ENCODE data around the gene EIF1. TPM values are rescaled to one million over a fixed set of nuclear protein-coding genes. Genes with fewer than 3 reads are reported as not detected.
"Not testable (repeated sequence)": the region's sequence is repeated elsewhere in the genome, so short reads cannot be mapped to it uniquely, and the experiment has no call there.

EIF1 gene
- total RNA-seq, 2 experiments from 2014 or later, result 869 to 977 TPM

DNA sequence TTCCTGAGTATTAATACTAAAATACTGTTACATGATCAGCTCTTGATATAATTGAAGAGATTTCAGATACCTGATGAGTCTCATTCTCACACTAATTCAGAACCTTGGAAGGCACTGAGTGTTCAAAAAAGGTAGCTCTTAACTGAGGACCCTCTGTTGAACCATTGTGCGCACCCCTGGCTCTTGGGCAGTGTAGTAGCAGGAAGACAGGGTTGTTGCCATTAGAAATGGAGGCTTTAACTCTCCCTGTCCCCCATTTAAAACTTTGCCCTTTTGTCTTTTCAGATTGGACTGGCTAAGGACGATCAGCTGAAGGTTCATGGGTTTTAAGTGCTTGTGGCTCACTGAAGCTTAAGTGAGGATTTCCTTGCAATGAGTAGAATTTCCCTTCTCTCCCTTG, 1.8 kb downstream of the EIF1 start:
- DNase-seq (no peak), ATAC-seq (no peak)
- Mint-ChIP-seq H3K9me3 (ENCODE audit: low read depth) (no peaks in the 10 kb centered on the region), H3K4me3 (peak overlapping the region; percentile 97), H3K27me3 (no peaks in the 10 kb centered on the region), H3K27ac (peak overlapping the region; percentile 95), H3K4me1 (peaks cover 20% of the 10 kb centered on the region), H3K36me3 (ENCODE audit: low read depth) (peaks cover 44% of the 10 kb centered on the region)
- intact Hi-C loops (cut with DNase I, micrococcal nuclease), result no loop called here
- ChIA-PET POLR2A (interaction anchor here (0.6 to 7.3 kb wide), 6 partner anchors 11 to 1192 kb away, joined by 3 to 147 read pairs (median 6); partner anchors contain the start of gene ACLY), CTCF (interaction anchor here (0.6 to 6.4 kb wide), 6 partner anchors 11 to 121 kb away, joined by 3 to 64 read pairs (median 12); partner anchors contain the start of gene P3H4)

DNA sequence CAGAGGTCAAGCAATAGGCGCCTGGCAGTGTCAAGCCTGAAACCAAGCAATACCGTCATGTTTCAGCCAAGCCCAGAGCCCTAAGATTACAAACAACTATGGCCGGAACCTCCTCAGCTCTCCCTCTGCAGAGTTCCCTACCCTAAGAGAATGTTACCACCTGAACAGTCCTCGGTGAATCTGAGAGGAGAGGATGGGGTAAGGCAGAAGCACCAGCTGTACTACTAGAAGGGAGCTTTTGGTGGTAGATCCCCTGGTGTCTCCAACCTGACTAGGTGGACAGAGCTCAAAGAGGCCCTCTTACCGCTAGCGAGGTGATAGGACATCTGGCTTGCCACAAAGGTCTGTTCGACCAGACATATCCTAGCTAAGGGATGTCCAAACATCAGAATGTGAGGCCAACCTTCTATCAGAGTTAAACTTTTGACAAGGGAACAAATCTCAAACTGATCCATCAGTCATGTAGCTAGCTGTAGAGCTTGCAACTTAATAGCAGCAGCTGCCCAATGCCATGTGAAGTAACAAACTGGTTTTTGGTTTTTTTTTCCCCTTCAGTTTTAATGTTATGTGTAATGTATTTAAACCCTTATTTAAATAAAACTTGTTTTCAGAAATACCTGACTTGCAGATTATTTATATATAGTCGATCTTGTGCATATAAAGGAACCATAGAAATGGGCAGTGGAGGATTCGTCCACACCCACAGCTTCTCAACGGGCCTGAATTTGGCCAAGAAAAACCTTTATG, 2.5 kb downstream of the EIF1 start:
- ChIA-PET CTCF (interaction anchor here (0.6 to 6.4 kb wide), 6 partner anchors 12 to 234 kb away, joined by 3 to 64 read pairs (median 11); partner anchors contain the start of gene P3H4), POLR2A (interaction anchor here (0.6 to 7.3 kb wide), 8 partner anchors 12 to 1314 kb away, joined by 3 to 147 read pairs (median 4); no protein-coding TSS in a partner anchor)
- ATAC-seq (no peak), DNase-seq (no peak)
- H3K4me3 Mint-ChIP-seq, result peak overlapping the region; percentile 97
- H3K4me1 Mint-ChIP-seq, result peaks cover 24% of the 10 kb centered on the region
- H3K9me3 Mint-ChIP-seq (ENCODE audit: low read depth), result no peaks in the 10 kb centered on the region
- peaks cover 46% of the 10 kb centered on the region for H3K36me3 Mint-ChIP-seq (ENCODE audit: low read depth)
- H3K27me3 Mint-ChIP-seq, result no peaks in the 10 kb centered on the region
- H3K27ac Mint-ChIP-seq, result peak overlapping the region; percentile 95
- intact Hi-C loops (cut with DNase I, micrococcal nuclease), result no loop called here

DNA sequence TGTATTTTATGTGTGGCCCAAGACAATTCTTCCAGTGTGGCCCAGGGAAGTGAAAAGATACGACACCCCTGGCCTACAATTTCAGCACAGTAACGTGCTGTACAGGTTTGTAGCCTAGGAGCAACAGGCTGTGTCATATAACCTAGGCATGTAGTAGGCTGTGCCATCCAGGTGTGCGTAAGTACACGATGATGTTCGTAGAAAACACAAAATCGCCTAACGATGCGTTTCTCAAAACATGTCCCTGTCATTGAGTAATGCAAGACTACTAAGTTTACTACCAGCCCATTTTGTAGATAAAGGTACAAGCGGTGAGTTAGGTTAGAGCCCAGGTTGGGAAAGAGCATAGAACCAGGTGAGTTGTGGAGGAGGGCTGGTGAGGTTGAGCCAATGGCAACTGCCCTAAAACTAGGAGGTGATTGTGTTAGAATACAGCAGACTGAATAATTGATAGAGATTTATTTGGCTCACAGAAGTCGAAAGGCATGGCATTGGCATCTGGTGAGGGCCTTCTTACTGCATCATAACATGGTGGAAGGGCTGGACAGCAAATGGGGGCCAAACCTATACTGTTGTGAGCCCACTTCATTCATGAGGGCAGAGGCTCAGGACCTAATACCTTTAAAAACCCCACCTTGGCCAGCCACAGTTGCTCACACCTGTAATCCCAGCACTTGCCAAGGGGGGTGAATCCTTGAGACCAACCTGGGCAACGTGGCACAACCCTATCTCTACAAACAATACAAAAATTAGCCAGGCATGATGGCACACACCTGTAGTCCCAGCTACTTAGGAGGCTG, 4.2 kb downstream of the EIF1 start:
- ChIA-PET POLR2A (interaction anchor here (0.7 to 7.3 kb wide), 5 partner anchors 14 to 499 kb away, joined by 3 to 147 read pairs (median 6); no protein-coding TSS in a partner anchor), CTCF (interaction anchor here (0.6 to 6.4 kb wide), 7 partner anchors 13 to 1236 kb away, joined by 3 to 61 read pairs (median 4); no protein-coding TSS in a partner anchor)
- Mint-ChIP-seq H3K36me3 (ENCODE audit: low read depth) (peaks cover 46% of the 10 kb centered on the region), H3K4me3 (peak overlapping the region; percentile 3), H3K4me1 (peaks cover 22% of the 10 kb centered on the region), H3K9me3 (ENCODE audit: low read depth) (no peaks in the 10 kb centered on the region), H3K27me3 (no peaks in the 10 kb centered on the region), H3K27ac (peak overlapping the region; percentile 44)
- ATAC-seq (no peak), DNase-seq (no peak)
- intact Hi-C loops (cut with DNase I, micrococcal nuclease), result no loop called here

DNA sequence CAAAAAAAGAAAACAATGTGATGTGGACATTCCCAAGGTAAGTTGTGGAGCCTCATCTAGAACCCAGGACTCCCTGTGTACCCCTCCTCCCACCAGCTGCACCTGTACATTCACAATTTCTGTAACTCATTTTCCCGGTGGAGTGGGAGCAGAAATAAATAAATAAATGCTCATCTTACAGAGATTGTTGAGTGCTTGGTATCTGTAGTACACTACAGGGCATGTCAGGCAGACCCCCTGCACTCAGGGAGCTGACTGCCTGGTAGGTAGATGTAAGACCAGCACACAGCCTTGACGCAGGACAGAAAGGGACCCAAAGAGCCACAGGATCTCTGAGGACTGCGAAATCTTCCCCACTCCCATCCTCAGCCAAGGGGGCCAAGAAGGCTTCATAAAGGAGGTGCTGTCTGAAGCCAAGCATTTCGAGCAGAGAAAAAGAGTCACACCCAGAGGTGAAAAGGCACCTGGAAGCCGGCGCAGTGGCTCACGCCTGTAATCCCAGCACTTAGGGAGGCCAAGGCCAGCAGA, 6.5 kb downstream of the EIF1 start:
- CTCF ChIA-PET, result interaction anchor here (0.5 to 2.0 kb wide), 16 partner anchors 10 to 1043 kb away, joined by 3 to 19 read pairs (median 4); no protein-coding TSS in a partner anchor
- intact Hi-C loops (cut with DNase I, micrococcal nuclease), result no loop called here
- no peak for DNase-seq
- no peak for ATAC-seq
- H3K36me3 Mint-ChIP-seq (ENCODE audit: low read depth), result peaks cover 30% of the 10 kb centered on the region
- POLR2A ChIA-PET, result interaction anchor here (0.9 kb wide), 1 partner anchor 11 kb away, joined by 3 read pairs; no protein-coding TSS in a partner anchor
- H3K4me3 Mint-ChIP-seq, result no peak overlapping the region
- no peaks in the 10 kb centered on the region for H3K9me3 Mint-ChIP-seq (ENCODE audit: low read depth)
- no peaks in the 10 kb centered on the region for H3K27me3 Mint-ChIP-seq
- H3K4me1 Mint-ChIP-seq, result peaks cover 22% of the 10 kb centered on the region
- no peak overlapping the region for H3K27ac Mint-ChIP-seq

DNA sequence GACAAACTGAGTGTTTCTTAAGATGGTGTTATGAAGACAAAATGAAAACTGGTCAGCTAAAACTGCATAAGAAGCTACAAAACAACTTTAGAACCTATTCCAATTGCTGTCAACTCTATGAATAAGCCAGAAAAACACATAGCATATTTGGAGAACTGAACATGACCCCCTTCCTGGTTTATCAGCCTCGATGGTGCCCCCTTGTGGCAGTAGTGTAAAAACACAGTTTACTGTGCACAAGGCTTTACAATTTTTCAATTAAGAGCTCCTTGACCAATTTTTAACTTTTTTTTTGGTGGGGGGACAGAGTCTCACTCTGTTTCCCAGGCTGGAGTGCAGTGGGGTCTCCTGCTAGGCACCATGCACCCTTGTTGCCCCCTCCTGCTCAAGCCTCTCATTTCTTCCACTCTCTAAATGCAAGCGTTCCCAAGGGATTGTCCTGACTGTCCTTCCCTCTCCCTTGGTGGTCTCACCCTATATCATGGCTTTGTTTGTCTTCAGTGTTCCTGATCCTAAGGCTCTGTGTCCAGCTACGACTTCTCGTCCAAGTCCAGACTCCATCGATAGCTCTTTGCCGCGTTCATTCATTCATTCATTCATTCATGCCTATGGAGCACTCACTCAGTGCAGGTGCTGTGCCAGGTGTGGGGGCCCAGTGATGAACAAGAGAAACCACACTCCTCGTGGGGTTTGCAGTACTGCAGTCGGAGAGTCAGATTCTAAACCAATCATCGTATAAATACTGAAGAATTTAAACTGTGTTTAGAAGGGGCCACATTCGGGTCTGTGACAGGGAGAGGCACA, 7.5 kb downstream of the EIF1 start:
- no peak overlapping the region for H3K27ac Mint-ChIP-seq
- POLR2A ChIA-PET, result interaction anchor here (0.6 to 1.0 kb wide), 4 partner anchors 17 to 36 kb away, joined by 4 read pairs; no protein-coding TSS in a partner anchor
- peaks cover 21% of the 10 kb centered on the region for H3K36me3 Mint-ChIP-seq (ENCODE audit: low read depth)
- peak; percentile 90 for DNase-seq
- intact Hi-C loops (cut with DNase I, micrococcal nuclease), result no loop called here
- H3K9me3 Mint-ChIP-seq (ENCODE audit: low read depth), result no peaks in the 10 kb centered on the region
- H3K27me3 Mint-ChIP-seq, result no peaks in the 10 kb centered on the region
- CTCF ChIA-PET, result interaction anchor here (0.5 to 2.0 kb wide), 25 partner anchors 10 to 1044 kb away, joined by 3 to 19 read pairs (median 4); no protein-coding TSS in a partner anchor
- peak; percentile 62 for ATAC-seq
- H3K4me3 Mint-ChIP-seq, result no peak overlapping the region
- H3K4me1 Mint-ChIP-seq, result peaks cover 18% of the 10 kb centered on the region

DNA sequence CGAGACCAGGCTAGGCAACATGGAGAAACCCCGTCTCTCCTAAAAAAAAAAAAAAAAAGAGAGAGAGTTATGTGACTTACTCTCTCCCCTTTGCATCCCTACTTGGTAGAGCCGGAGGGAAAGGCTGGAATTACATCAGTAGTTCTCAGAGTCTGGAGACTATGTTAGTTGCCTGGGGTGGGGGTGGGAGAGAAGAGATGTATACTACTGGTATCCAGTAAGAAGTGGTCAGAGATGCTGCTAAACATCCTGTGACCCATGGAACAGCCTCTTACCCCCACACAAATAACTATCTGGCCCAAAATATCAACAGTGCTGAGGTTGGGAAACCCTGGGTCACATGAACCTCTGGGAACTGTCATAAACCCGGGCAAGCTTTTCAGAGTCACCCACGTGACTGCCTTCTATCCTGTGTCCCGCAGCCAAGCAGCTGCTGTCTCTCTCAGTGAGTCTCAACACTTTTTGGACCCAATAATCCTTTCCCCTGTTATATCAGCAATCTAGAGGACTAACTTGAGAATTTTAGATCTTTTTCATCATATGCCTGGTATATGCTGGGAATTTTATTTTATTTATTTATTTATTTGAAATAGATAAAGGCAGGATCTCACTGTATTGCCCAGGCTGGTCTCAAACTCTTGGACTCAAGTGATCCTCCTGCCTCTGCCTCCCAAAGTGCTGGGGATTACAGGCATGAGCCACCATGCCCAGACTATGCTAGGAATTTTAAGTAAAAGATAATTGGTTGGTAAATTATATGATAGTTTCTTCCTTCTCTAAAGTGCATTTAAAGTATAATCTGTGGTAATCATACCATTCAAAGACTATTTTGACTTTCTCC, 8.7 kb downstream of the EIF1 start:
- peaks cover 10% of the 10 kb centered on the region for H3K36me3 Mint-ChIP-seq (ENCODE audit: low read depth)
- DNase-seq (no peak), ATAC-seq (no peak)
- no peaks in the 10 kb centered on the region for H3K27me3 Mint-ChIP-seq
- no peak overlapping the region for H3K4me3 Mint-ChIP-seq
- CTCF ChIA-PET, result no interaction called here
- intact Hi-C loops (cut with DNase I, micrococcal nuclease), result no loop called here
- POLR2A ChIA-PET, result no interaction called here
- H3K9me3 Mint-ChIP-seq (ENCODE audit: low read depth), result no peaks in the 10 kb centered on the region
- peaks cover 11% of the 10 kb centered on the region for H3K4me1 Mint-ChIP-seq
- no peak overlapping the region for H3K27ac Mint-ChIP-seq

DNA sequence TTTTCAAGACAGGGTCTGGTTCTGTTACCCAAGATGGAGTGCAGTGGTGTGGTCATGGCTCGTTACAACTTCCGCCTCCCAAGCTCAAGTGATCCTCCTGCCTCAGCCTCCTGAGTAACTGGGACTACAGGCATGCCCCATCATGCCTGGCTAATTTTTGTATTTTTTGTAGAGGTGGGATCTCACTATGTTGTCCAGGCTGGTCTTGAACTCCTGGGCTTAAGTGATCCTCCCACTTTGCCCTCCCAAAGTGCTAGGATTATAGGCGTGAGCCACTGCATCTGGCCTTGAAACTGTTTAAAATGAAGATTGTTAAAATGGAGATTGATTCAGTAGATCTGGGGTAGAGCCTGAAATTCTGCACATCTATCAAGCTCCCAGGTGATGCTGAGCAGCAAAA, 12.2 kb downstream of the EIF1 start:
- ATAC-seq; DNase-seq; intact Hi-C loops (cut with DNase I, micrococcal nuclease); H3K9me3 Mint-ChIP-seq (ENCODE audit: low read depth); H3K4me3 Mint-ChIP-seq; H3K27ac Mint-ChIP-seq; POLR2A ChIA-PET; H3K27me3 Mint-ChIP-seq; CTCF ChIA-PET; H3K36me3 Mint-ChIP-seq (ENCODE audit: low read depth): not testable (repeated sequence)
- H3K4me1 Mint-ChIP-seq, result peaks cover 10% of the 10 kb centered on the region

DNA sequence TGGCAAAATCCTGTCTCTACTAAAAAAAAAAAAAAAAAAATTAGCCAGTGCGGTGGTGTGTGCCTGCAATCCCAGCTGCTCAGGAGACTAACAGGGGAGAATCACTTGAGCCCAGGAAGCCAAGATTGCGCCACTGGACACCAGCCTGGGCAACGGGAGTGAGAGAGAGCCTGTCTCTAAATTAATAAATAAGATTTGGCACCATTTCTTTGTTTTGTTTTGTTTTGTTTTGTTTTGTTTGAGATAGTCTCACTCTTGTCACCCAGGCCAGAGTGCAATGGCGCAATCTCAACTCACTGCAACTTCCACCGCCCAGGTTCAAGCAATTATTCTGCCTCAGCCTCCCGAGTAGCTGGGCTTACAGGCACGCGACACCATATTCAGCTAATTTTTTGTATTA, 14.0 kb downstream of the EIF1 start:
- no peak for DNase-seq
- intact Hi-C loops (cut with DNase I, micrococcal nuclease), result no loop called here
- Mint-ChIP-seq H3K9me3 (ENCODE audit: low read depth) (no peaks in the 10 kb centered on the region), H3K27ac (no peak overlapping the region), H3K27me3 (peaks cover 4% of the 10 kb centered on the region), H3K36me3 (ENCODE audit: low read depth) (no peaks in the 10 kb centered on the region), H3K4me1 (peaks cover 4% of the 10 kb centered on the region), H3K4me3 (no peak overlapping the region)
- ChIA-PET CTCF (interaction anchor here (0.7 kb wide), 1 partner anchor 322 kb away, joined by 3 read pairs; no protein-coding TSS in a partner anchor), POLR2A (no interaction called here)
- ATAC-seq, result no peak

DNA sequence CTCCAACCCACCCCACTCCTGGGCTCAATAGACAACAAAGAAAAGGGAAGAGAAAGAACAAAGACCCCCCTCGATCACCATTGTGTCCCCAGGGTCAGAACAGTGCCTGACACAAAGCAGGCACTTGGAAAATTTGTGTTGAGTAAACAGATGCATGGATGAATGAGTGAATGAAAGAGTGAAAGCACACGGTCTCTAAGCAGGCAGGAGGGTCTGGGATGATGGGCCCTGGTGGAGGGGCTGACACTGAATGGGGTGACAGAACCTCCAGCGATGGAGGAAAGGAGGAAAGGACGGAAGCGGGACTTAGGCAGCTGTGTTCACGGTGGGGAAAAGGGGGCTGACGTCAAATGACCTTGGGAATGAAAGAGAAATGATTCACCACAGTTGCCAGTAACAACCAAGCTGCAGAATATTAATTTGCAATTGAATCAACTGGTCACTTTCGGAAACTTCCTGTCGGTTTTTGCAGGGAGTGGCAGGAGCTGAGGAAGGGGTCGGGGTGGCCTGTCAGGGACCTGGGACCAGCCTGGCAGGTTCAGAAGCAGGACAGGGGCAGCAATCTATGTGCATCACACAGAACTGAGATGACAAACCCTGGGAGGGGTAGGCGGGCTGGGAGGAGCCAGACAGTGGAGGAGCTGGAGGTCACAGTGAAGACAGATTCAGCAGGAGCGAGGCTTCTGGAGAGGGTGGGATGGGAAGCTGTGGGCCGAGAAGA, 16.7 kb downstream of the EIF1 start:
- peaks cover 4% of the 10 kb centered on the region for H3K4me1 Mint-ChIP-seq
- H3K27me3 Mint-ChIP-seq, result peaks cover 4% of the 10 kb centered on the region
- ChIA-PET POLR2A (interaction anchor here (0.6 kb wide), 1 partner anchor 57 kb away, joined by 3 read pairs; no protein-coding TSS in a partner anchor), CTCF (interaction anchor here (0.5 to 4.3 kb wide), 3 partner anchors 10 to 108 kb away, joined by 3 to 19 read pairs (median 3); no protein-coding TSS in a partner anchor)
- no peak overlapping the region for H3K4me3 Mint-ChIP-seq
- H3K36me3 Mint-ChIP-seq (ENCODE audit: low read depth), result no peaks in the 10 kb centered on the region
- ATAC-seq, result no peak
- H3K9me3 Mint-ChIP-seq (ENCODE audit: low read depth), result no peaks in the 10 kb centered on the region
- intact Hi-C loops (cut with DNase I, micrococcal nuclease), result no loop called here
- no peak overlapping the region for H3K27ac Mint-ChIP-seq
- no peak for DNase-seq

Data from activated CD4-positive, alpha-beta T cell treated with anti-CD3 and anti-CD28 coated beads for 36 hours (primary cell).